HepG2 (cell line): ENCODE measurements around the gene CSNK2B. TPM values are rescaled to one million over a fixed set of nuclear protein-coding genes. Genes with fewer than 3 reads are reported as not detected.

Source experiments
- HOXD1 ChIP-seq: sonication (generic); formaldehyde crosslinking; IDR thresholded peaks from 2 replicates; pipeline ENCODE4 v1.5.0; 2020; ENCODE audit warnings: missing genetic modification reagents
- KDM1A ChIP-seq: IDR thresholded peaks from 2 replicates; pipeline ENCODE4 v1.6.1; 2016; ENCODE audit warnings: missing compliant biosample characterization
- MBNL3 ChIP-seq: fragments of 250-450 bp; sonication (Bioruptor Pico); conservative IDR thresholded peaks from 2 replicates; pipeline ENCODE4 v1.8.0; 2022; ENCODE audit warnings: mild to moderate bottlenecking, inconsistent platforms
- MEF2D ChIP-seq: sonication (generic); formaldehyde crosslinking; IDR thresholded peaks from 2 replicates; pipeline ENCODE4 v1.5.1; 2020; ENCODE audit warnings: mild to moderate bottlenecking, missing genetic modification reagents
- MTA3 ChIP-seq: sonication (generic); formaldehyde crosslinking; IDR thresholded peaks from 2 replicates; pipeline ENCODE4 v1.4.0; 2020; ENCODE audit warnings: missing genetic modification reagents
- NAIF1 ChIP-seq: sonication (generic); formaldehyde crosslinking; IDR thresholded peaks from 2 replicates; pipeline ENCODE4 v1.5.0; 2020; ENCODE audit warnings: mild to moderate bottlenecking, missing genetic modification reagents, borderline replicate concordance
- NFYC ChIP-seq: IDR thresholded peaks from 2 replicates; pipeline ENCODE4 v1.6.1; 2016; ENCODE audit warnings: missing genetic modification reagents, missing compliant biosample characterization
- POLR2G ChIP-seq: fragments of 200-400 bp; formaldehyde crosslinking; IDR thresholded peaks from 2 replicates; pipeline ENCODE4 v1.6.1; 2018; ENCODE audit warnings: mild to moderate bottlenecking, low read depth, low read length, moderate library complexity
- RBAK ChIP-seq: sonication (generic); formaldehyde crosslinking; IDR thresholded peaks from 2 replicates; pipeline ENCODE4 v1.5.1; 2020; ENCODE audit warnings: mild to moderate bottlenecking, missing genetic modification reagents
- REL ChIP-seq: sonication (generic); formaldehyde crosslinking; conservative IDR thresholded peaks from 2 replicates; pipeline ENCODE4 v1.8.0; 2022; ENCODE audit warnings: mild to moderate bottlenecking, missing genetic modification reagents, moderate library complexity
- SRSF4 ChIP-seq: fragments of 200-400 bp; formaldehyde crosslinking; IDR thresholded peaks from one replicate; pipeline ENCODE4 v1.6.1; 2018; ENCODE audit warnings: mild to moderate bottlenecking, low read depth, low read length, moderate library complexity; ENCODE audit not compliant: poor library complexity, severe bottlenecking
- ZNF20 ChIP-seq: sonication (generic); formaldehyde crosslinking; IDR thresholded peaks from 2 replicates; pipeline ENCODE4 v1.4.0; 2020; ENCODE audit warnings: mild to moderate bottlenecking, moderate library complexity, missing genetic modification reagents
- ZNF282 ChIP-seq: fragments of 450-650 bp; IDR thresholded peaks from 2 replicates; pipeline ENCODE4 v1.6.1; 2018; ENCODE audit not compliant: partially characterized antibody
- ZNF879 ChIP-seq: sonication (generic); formaldehyde crosslinking; IDR thresholded peaks from 2 replicates; pipeline ENCODE4 v1.8.1; 2023; ENCODE audit warnings: missing genetic modification reagents
- polyA plus RNA-seq, 8 experiments: library from polyadenylated mRNA; depleted of rRNA in 3 of 8; stranded (reverse) in 7 of 8; unstranded in 1 of 8; fragments of >200 nt; fragmentation: Illumina TruSeq in 4 of 8; extraction: Trizol in 4 of 8; gene quantifications; 2 replicates each; pipeline versions ENCODE4 v1.2.1 to v1.2.3, GENCODE V29; 2011 to 2016; ENCODE audit warnings: low read depth in 4 of 8, missing spikeins in 1 of 8, mixed read lengths in 1 of 8; ENCODE audit not compliant: insufficient read depth in 1 of 8
- total RNA-seq, 5 experiments: library from RNA; depleted of rRNA; stranded (reverse); fragments of >200 nt; fragmentation: Illumina TruSeq; extraction: Trizol; gene quantifications; 2 replicates each; pipeline ENCODE4 v1.2.3, GENCODE V29; 2016; ENCODE audit warnings: low read depth in 1 of 5
- TF ChIP-seq, protein P1 (sequence below): sonication (generic); formaldehyde crosslinking; IDR thresholded peaks from 2 replicates; pipeline ENCODE4 v1.5.0; 2020; ENCODE audit warnings: mild to moderate bottlenecking, missing genetic modification reagents
- TF ChIP-seq, protein P2 (sequence below): sonication (generic); formaldehyde crosslinking; IDR thresholded peaks from 2 replicates; pipeline ENCODE4 v1.4.0; 2020; ENCODE audit warnings: missing genetic modification reagents
- TF ChIP-seq, protein P3 (sequence below): sonication (generic); formaldehyde crosslinking; IDR thresholded peaks from 2 replicates; pipeline ENCODE4 v1.9.0; 2022; ENCODE audit warnings: missing genetic modification reagents, mild to moderate bottlenecking, borderline replicate concordance
- TF ChIP-seq, protein P4 (sequence below): sonication (generic); formaldehyde crosslinking; IDR thresholded peaks from 2 replicates; pipeline ENCODE4 v1.5.0; 2020; ENCODE audit warnings: missing genetic modification reagents, mild to moderate bottlenecking, borderline replicate concordance
- TF ChIP-seq, protein P5 (sequence below): sonication (generic); formaldehyde crosslinking; IDR thresholded peaks from 2 replicates; pipeline ENCODE4 v1.4.0; 2020; ENCODE audit warnings: mild to moderate bottlenecking, missing genetic modification reagents, borderline replicate concordance

CSNK2B gene
- total and polyA plus RNA-seq, 2 of the 13 experiments (the other 11 are each of a cell fraction or from before 2014, with no cell fraction given), result 111 to 296 TPM

DNA sequence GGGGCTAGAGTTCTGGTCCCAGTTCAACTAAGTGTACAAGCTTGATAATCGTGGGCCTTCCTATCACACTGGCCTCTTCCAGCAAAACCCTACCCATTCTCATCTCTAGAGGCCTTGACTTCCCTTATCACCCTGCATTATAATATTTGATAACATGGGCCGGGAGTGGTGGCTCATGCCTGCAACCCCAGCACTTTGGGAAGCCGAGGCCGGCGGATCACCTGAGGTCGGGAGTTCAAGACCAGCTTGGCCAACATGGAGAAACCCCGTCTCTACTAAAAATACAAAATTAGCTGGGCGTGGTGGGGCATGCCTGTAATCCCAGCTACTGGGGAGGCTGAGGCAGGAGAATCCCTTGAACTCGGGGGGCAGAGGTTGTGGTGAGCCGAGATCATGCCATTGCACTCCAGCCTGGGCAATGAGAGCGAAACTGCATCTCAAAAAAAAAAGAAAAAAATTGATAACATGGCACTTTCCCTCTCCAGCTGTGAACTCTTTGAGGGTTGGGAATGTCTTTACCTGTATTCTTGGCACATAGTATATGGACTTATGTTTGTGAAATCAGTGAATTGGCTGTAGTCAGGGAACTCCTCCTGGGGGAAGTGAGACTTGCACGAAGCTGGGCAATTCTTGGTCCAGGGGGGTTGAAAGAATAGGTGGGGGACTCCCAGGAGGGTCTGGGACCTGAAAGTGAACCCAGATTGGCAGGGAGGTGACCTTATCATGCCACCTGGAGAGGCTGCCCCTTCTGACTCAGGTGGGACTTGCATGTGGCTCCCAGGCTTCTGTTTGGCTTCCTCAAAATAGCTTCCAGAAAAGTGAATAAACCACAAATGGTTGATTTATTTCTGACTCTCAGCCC is 4.4 kb upstream of the CSNK2B start (continued):
- TF ChIP-seq, protein P1, sequence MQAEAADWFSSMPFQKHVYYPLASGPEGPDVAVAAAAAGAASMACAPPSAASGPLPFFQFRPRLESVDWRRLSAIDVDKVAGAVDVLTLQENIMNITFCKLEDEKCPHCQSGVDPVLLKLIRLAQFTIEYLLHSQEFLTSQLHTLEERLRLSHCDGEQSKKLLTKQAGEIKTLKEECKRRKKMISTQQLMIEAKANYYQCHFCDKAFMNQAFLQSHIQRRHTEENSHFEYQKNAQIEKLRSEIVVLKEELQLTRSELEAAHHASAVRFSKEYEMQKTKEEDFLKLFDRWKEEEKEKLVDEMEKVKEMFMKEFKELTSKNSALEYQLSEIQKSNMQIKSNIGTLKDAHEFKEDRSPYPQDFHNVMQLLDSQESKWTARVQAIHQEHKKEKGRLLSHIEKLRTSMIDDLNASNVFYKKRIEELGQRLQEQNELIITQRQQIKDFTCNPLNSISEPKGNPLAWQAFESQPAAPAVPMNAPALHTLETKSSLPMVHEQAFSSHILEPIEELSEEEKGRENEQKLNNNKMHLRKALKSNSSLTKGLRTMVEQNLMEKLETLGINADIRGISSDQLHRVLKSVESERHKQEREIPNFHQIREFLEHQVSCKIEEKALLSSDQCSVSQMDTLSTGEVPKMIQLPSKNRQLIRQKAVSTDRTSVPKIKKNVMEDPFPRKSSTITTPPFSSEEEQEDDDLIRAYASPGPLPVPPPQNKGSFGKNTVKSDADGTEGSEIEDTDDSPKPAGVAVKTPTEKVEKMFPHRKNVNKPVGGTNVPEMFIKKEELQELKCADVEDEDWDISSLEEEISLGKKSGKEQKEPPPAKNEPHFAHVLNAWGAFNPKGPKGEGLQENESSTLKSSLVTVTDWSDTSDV, result no peak; the same call in 1 of the 2 replicates
- TF ChIP-seq, protein P2, sequence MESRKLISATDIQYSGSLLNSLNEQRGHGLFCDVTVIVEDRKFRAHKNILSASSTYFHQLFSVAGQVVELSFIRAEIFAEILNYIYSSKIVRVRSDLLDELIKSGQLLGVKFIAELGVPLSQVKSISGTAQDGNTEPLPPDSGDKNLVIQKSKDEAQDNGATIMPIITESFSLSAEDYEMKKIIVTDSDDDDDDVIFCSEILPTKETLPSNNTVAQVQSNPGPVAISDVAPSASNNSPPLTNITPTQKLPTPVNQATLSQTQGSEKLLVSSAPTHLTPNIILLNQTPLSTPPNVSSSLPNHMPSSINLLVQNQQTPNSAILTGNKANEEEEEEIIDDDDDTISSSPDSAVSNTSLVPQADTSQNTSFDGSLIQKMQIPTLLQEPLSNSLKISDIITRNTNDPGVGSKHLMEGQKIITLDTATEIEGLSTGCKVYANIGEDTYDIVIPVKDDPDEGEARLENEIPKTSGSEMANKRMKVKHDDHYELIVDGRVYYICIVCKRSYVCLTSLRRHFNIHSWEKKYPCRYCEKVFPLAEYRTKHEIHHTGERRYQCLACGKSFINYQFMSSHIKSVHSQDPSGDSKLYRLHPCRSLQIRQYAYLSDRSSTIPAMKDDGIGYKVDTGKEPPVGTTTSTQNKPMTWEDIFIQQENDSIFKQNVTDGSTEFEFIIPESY, result no peak
- TF ChIP-seq, protein P3, sequence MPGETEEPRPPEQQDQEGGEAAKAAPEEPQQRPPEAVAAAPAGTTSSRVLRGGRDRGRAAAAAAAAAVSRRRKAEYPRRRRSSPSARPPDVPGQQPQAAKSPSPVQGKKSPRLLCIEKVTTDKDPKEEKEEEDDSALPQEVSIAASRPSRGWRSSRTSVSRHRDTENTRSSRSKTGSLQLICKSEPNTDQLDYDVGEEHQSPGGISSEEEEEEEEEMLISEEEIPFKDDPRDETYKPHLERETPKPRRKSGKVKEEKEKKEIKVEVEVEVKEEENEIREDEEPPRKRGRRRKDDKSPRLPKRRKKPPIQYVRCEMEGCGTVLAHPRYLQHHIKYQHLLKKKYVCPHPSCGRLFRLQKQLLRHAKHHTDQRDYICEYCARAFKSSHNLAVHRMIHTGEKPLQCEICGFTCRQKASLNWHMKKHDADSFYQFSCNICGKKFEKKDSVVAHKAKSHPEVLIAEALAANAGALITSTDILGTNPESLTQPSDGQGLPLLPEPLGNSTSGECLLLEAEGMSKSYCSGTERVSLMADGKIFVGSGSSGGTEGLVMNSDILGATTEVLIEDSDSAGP (CRISPR knock-in tag), result 0 out of 2 replicates have a peak, but pooled peaks have one; percentile 14
- TF ChIP-seq KDM1A (CRISPR knock-in tag) (no peak), ZNF879 (CRISPR knock-in tag) (no peak), NFYC (no peak), RBAK (no peak), POLR2G (peak; percentile 44; the same call in 1 of the 2 replicates), MTA3 (CRISPR knock-in tag) (no peak), HOXD1 (CRISPR knock-in tag) (0 out of 2 replicates have a peak, but pooled peaks have one; percentile 8), MBNL3 (no peak), ZNF20 (CRISPR knock-in tag) (no peak), ZNF282 (no peak), MEF2D (CRISPR knock-in tag) (no peak), REL (CRISPR knock-in tag) (no peak), SRSF4 (no peak), NAIF1 (CRISPR knock-in tag) (no peak)
- TF ChIP-seq, protein P4, sequence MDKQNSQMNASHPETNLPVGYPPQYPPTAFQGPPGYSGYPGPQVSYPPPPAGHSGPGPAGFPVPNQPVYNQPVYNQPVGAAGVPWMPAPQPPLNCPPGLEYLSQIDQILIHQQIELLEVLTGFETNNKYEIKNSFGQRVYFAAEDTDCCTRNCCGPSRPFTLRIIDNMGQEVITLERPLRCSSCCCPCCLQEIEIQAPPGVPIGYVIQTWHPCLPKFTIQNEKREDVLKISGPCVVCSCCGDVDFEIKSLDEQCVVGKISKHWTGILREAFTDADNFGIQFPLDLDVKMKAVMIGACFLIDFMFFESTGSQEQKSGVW (CRISPR knock-in tag), result no peak
- TF ChIP-seq, protein P5, sequence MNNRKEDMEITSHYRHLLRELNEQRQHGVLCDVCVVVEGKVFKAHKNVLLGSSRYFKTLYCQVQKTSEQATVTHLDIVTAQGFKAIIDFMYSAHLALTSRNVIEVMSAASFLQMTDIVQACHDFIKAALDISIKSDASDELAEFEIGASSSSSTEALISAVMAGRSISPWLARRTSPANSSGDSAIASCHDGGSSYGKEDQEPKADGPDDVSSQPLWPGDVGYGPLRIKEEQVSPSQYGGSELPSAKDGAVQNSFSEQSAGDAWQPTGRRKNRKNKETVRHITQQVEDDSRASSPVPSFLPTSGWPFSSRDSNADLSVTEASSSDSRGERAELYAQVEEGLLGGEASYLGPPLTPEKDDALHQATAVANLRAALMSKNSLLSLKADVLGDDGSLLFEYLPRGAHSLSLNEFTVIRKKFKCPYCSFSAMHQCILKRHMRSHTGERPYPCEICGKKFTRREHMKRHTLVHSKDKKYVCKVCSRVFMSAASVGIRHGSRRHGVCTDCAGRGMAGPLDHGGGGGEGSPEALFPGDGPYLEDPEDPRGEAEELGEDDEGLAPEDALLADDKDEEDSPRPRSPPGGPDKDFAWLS, result no peak
